ENCODE results near the gene PPP6R3.

- no peak for TF ChIP-seq CTCF (optimal IDR thresholded peaks at IDR 0.05 in 1 of 3, IDR thresholded peaks at IDR 0.05 in 1 of 3, conservative IDR thresholded peaks at IDR 0.05 in 1 of 3; ENCODE audit: extremely low read depth in 1 of 3, insufficient read depth in 2 of 3, low read length in 3 of 3)
- TF ChIP-seq EZH2 (IDR thresholded peaks at IDR 0.05; ENCODE audit: low read length), result no peak
Measured at GRCh38 chr11:68488623-68489022, 28.1 kb downstream of the PPP6R3 start.
